SH-SY5Y (cell line): ENCODE data around the gene POLN.

Source experiments
- GATA2 ChIP-seq: IDR thresholded peaks from 2 replicates; pipeline ENCODE4 v1.6.1; 2011; ENCODE audit warnings: mild to moderate bottlenecking, low read depth, low read length
- GATA3 ChIP-seq: IDR thresholded peaks from 2 replicates; pipeline ENCODE4 v1.6.1; 2011; ENCODE audit warnings: low read depth, mild to moderate bottlenecking, low read length, moderate library complexity

GRCh38 chr4:2127609-2128332 lies 114.2 kb downstream of the POLN start:
- TF ChIP-seq GATA2 (no peak), GATA3 (no peak)
